HEK293 (cell line): Measurements from ENCODE around the gene RAET1G.
A peak's percentile ranks its signal among the peaks of the same experiment; 100 is the strongest.

ENCODE experiments used
- BCL11A ChIP-seq: fragments of 450-650 bp; formaldehyde crosslinking; IDR thresholded peaks from 2 replicates; pipeline ENCODE4 v1.5.1; 2016; ENCODE audit warnings: low read depth, missing biosample characterization, missing genetic modification characterization
- BCL11B ChIP-seq: fragments of 450-650 bp; formaldehyde crosslinking; IDR thresholded peaks from 2 replicates; pipeline ENCODE4 v1.5.1; 2016; ENCODE audit warnings: low read depth, missing biosample characterization, missing genetic modification characterization
- GLIS1 ChIP-seq: fragments of 450-650 bp; formaldehyde crosslinking; IDR thresholded peaks from 2 replicates; pipeline ENCODE4 v1.5.1; 2016; ENCODE audit warnings: missing biosample characterization, missing genetic modification characterization
- MEIS1 ChIP-seq: sonication (generic); formaldehyde crosslinking; IDR thresholded peaks from 2 replicates; pipeline ENCODE4 v1.8.1; 2022; ENCODE audit warnings: missing genetic modification reagents, mild to moderate bottlenecking, borderline replicate concordance
- OSR2 ChIP-seq: fragments of 450-650 bp; formaldehyde crosslinking; IDR thresholded peaks from 2 replicates; pipeline ENCODE4 v1.5.1; 2016; ENCODE audit warnings: missing biosample characterization, missing genetic modification characterization
- PRDM4 ChIP-seq: fragments of 450-650 bp; formaldehyde crosslinking; IDR thresholded peaks from 2 replicates; pipeline ENCODE4 v1.5.1; 2017; ENCODE audit warnings: missing biosample characterization, missing genetic modification characterization
- TRIM28 ChIP-seq: IDR thresholded peaks from 2 replicates; pipeline ENCODE4 v1.6.1; 2011; ENCODE audit warnings: low read length, control low read depth, borderline replicate concordance
- ZBTB8A ChIP-seq: fragments of 450-650 bp; formaldehyde crosslinking; IDR thresholded peaks from 2 replicates; pipeline ENCODE4 v1.5.1; 2016; ENCODE audit warnings: missing biosample characterization, missing genetic modification characterization
- ZNF175 ChIP-seq: fragments of 450-650 bp; formaldehyde crosslinking; IDR thresholded peaks from 2 replicates; pipeline ENCODE4 v1.5.1; 2016; ENCODE audit warnings: missing biosample characterization, missing genetic modification characterization
- ZNF324 ChIP-seq: fragments of 450-650 bp; formaldehyde crosslinking; IDR thresholded peaks from 2 replicates; pipeline ENCODE4 v1.5.1; 2016; ENCODE audit warnings: missing biosample characterization, missing genetic modification characterization
- ZNF341 ChIP-seq: fragments of 450-650 bp; formaldehyde crosslinking; IDR thresholded peaks from 2 replicates; pipeline ENCODE4; 2016; ENCODE audit warnings: low read depth, missing biosample characterization, missing genetic modification characterization
- ZNF366 ChIP-seq: fragments of 450-650 bp; formaldehyde crosslinking; conservative IDR thresholded peaks from 2 replicates; pipeline ENCODE4 v1.5.1; 2016; ENCODE audit warnings: missing biosample characterization, missing genetic modification characterization
- ZNF501 ChIP-seq: fragments of 450-650 bp; formaldehyde crosslinking; IDR thresholded peaks from 2 replicates; pipeline ENCODE4 v1.5.1; 2016; ENCODE audit warnings: missing biosample characterization, missing genetic modification characterization
- ZNF514 ChIP-seq: fragments of 450-650 bp; formaldehyde crosslinking; IDR thresholded peaks from 2 replicates; pipeline ENCODE4 v1.5.1; 2016; ENCODE audit warnings: missing biosample characterization, missing genetic modification characterization
- ZNF529 ChIP-seq: fragments of 450-650 bp; formaldehyde crosslinking; IDR thresholded peaks from 2 replicates; pipeline ENCODE4 v1.5.1; 2017; ENCODE audit warnings: missing genetic modification characterization, missing biosample characterization; ENCODE audit not compliant: insufficient replicate concordance
- ZNF596 ChIP-seq: fragments of 450-650 bp; IDR thresholded peaks from 2 replicates; pipeline ENCODE4 v1.5.0; 2018; ENCODE audit warnings: missing biosample characterization, mild to moderate bottlenecking, missing genetic modification characterization, moderate library complexity
- ZNF621 ChIP-seq: fragments of 450-650 bp; formaldehyde crosslinking; IDR thresholded peaks from 2 replicates; pipeline ENCODE4 v1.5.1; 2017; ENCODE audit warnings: missing biosample characterization, missing genetic modification characterization
- ZNF623 ChIP-seq: fragments of 450-650 bp; formaldehyde crosslinking; IDR thresholded peaks from 2 replicates; pipeline ENCODE4 v1.5.1; 2016; ENCODE audit warnings: missing biosample characterization, missing genetic modification characterization
- ZNF626 ChIP-seq: fragments of 450-650 bp; sonication (Bioruptor Pico); formaldehyde crosslinking; IDR thresholded peaks from 2 replicates; pipeline ENCODE4 v1.5.1; 2018; ENCODE audit warnings: missing biosample characterization, missing genetic modification characterization, inconsistent platforms
- ZNF660 ChIP-seq: fragments of 450-650 bp; IDR thresholded peaks from 2 replicates; pipeline ENCODE4 v1.5.1; 2018; ENCODE audit warnings: missing biosample characterization, mild to moderate bottlenecking, missing genetic modification characterization
- ZNF776 ChIP-seq: fragments of 450-650 bp; formaldehyde crosslinking; IDR thresholded peaks from 2 replicates; pipeline ENCODE4 v1.5.0; 2017; ENCODE audit warnings: missing biosample characterization, missing genetic modification characterization, borderline replicate concordance
- ZNF785 ChIP-seq: fragments of 450-650 bp; formaldehyde crosslinking; IDR thresholded peaks from 2 replicates; pipeline ENCODE4 v1.5.1; 2016; ENCODE audit warnings: missing biosample characterization, missing genetic modification characterization
- TF ChIP-seq, protein P1 (sequence below): fragments of 450-650 bp; formaldehyde crosslinking; IDR thresholded peaks from 2 replicates; pipeline ENCODE4 v1.5.1; 2016; ENCODE audit warnings: missing biosample characterization, missing genetic modification characterization
- TF ChIP-seq, protein P2 (sequence below): fragments of 450-650 bp; formaldehyde crosslinking; optimal IDR thresholded peaks from 2 replicates; pipeline ENCODE3; 2016; ENCODE audit warnings: missing biosample characterization, mild to moderate bottlenecking, missing genetic modification characterization
- TF ChIP-seq, protein P3 (sequence below): fragments of 450-650 bp; formaldehyde crosslinking; IDR thresholded peaks from 2 replicates; pipeline ENCODE4; 2016; ENCODE audit warnings: missing biosample characterization, missing genetic modification characterization
- TF ChIP-seq, protein P4 (sequence below): fragments of 450-650 bp; formaldehyde crosslinking; IDR thresholded peaks from 2 replicates; pipeline ENCODE4 v1.5.1; 2016; ENCODE audit warnings: missing biosample characterization, missing genetic modification characterization
- TF ChIP-seq, protein P5 (sequence below): fragments of 450-650 bp; formaldehyde crosslinking; IDR thresholded peaks from 2 replicates; pipeline ENCODE4 v1.5.1; 2016; ENCODE audit warnings: missing biosample characterization, missing genetic modification characterization

The RAET1G gene

GRCh38 chr6:149922642-149923326 is at the start of gene RAET1G (continued):
- TF ChIP-seq BCL11A (tag by site-specific recombination) (no peak), ZNF324 (tag by site-specific recombination) (no peak), ZNF366 (tag by site-specific recombination) (no peak), GLIS1 (peak; percentile 65), ZNF623 (tag by site-specific recombination) (no peak), ZNF175 (no peak), TRIM28 (no peak), ZNF529 (tag by site-specific recombination) (no peak), ZNF596 (no peak), ZBTB8A (peak; percentile 60), PRDM4 (no peak), ZNF660 (no peak), MEIS1 (CRISPR knock-in tag) (no peak), OSR2 (tag by site-specific recombination) (no peak), ZNF776 (no peak), ZNF626 (tag by site-specific recombination) (no peak), ZNF341 (tag by site-specific recombination) (peak; percentile 78), ZNF514 (tag by site-specific recombination) (no peak), ZNF501 (tag by site-specific recombination) (peak; percentile 85; the same call in 1 of the 2 replicates), ZNF785 (tag by site-specific recombination) (no peak), BCL11B (tag by site-specific recombination) (no peak), ZNF621 (no peak)
- TF ChIP-seq, protein P1, sequence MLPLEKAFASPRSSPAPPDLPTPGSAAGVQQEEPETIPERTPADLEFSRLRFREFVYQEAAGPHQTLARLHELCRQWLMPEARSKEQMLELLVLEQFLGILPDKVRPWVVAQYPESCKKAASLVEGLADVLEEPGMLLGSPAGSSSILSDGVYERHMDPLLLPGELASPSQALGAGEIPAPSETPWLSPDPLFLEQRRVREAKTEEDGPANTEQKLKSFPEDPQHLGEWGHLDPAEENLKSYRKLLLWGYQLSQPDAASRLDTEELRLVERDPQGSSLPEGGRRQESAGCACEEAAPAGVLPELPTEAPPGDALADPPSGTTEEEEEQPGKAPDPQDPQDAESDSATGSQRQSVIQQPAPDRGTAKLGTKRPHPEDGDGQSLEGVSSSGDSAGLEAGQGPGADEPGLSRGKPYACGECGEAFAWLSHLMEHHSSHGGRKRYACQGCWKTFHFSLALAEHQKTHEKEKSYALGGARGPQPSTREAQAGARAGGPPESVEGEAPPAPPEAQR (tag by site-specific recombination): no peak
- TF ChIP-seq, protein P2, sequence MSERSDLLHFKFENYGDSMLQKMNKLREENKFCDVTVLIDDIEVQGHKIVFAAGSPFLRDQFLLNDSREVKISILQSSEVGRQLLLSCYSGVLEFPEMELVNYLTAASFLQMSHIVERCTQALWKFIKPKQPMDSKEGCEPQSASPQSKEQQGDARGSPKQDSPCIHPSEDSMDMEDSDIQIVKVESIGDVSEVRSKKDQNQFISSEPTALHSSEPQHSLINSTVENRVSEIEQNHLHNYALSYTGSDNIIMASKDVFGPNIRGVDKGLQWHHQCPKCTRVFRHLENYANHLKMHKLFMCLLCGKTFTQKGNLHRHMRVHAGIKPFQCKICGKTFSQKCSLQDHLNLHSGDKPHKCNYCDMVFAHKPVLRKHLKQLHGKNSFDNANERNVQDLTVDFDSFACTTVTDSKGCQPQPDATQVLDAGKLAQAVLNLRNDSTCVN (tag by site-specific recombination): peak; percentile 24
- TF ChIP-seq, protein P3, sequence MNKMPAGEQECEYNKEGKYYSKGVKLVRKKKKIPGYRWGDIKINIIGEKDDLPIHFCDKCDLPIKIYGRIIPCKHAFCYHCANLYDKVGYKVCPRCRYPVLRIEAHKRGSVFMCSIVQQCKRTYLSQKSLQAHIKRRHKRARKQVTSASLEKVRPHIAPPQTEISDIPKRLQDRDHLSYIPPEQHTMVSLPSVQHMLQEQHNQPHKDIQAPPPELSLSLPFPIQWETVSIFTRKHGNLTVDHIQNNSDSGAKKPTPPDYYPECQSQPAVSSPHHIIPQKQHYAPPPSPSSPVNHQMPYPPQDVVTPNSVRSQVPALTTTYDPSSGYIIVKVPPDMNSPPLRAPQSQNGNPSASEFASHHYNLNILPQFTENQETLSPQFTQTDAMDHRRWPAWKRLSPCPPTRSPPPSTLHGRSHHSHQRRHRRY (tag by site-specific recombination): no peak
- TF ChIP-seq, protein P4, sequence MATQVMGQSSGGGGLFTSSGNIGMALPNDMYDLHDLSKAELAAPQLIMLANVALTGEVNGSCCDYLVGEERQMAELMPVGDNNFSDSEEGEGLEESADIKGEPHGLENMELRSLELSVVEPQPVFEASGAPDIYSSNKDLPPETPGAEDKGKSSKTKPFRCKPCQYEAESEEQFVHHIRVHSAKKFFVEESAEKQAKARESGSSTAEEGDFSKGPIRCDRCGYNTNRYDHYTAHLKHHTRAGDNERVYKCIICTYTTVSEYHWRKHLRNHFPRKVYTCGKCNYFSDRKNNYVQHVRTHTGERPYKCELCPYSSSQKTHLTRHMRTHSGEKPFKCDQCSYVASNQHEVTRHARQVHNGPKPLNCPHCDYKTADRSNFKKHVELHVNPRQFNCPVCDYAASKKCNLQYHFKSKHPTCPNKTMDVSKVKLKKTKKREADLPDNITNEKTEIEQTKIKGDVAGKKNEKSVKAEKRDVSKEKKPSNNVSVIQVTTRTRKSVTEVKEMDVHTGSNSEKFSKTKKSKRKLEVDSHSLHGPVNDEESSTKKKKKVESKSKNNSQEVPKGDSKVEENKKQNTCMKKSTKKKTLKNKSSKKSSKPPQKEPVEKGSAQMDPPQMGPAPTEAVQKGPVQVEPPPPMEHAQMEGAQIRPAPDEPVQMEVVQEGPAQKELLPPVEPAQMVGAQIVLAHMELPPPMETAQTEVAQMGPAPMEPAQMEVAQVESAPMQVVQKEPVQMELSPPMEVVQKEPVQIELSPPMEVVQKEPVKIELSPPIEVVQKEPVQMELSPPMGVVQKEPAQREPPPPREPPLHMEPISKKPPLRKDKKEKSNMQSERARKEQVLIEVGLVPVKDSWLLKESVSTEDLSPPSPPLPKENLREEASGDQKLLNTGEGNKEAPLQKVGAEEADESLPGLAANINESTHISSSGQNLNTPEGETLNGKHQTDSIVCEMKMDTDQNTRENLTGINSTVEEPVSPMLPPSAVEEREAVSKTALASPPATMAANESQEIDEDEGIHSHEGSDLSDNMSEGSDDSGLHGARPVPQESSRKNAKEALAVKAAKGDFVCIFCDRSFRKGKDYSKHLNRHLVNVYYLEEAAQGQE: peak; percentile 61
- TF ChIP-seq, protein P5, sequence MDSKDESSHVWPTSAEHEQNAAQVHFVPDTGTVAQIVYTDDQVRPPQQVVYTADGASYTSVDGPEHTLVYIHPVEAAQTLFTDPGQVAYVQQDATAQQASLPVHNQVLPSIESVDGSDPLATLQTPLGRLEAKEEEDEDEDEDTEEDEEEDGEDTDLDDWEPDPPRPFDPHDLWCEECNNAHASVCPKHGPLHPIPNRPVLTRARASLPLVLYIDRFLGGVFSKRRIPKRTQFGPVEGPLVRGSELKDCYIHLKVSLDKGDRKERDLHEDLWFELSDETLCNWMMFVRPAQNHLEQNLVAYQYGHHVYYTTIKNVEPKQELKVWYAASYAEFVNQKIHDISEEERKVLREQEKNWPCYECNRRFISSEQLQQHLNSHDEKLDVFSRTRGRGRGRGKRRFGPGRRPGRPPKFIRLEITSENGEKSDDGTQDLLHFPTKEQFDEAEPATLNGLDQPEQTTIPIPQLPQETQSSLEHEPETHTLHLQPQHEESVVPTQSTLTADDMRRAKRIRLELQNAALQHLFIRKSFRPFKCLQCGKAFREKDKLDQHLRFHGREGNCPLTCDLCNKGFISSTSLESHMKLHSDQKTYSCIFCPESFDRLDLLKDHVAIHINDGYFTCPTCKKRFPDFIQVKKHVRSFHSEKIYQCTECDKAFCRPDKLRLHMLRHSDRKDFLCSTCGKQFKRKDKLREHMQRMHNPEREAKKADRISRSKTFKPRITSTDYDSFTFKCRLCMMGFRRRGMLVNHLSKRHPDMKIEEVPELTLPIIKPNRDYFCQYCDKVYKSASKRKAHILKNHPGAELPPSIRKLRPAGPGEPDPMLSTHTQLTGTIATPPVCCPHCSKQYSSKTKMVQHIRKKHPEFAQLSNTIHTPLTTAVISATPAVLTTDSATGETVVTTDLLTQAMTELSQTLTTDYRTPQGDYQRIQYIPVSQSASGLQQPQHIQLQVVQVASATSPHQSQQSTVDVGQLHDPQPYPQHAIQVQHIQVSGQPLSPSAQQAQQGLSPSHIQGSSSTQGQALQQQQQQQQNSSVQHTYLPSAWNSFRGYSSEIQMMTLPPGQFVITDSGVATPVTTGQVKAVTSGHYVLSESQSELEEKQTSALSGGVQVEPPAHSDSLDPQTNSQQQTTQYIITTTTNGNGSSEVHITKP: peak; percentile 84
